H1 (cell line): ENCODE data around the gene TPSD1. TPM values are rescaled to one million over a fixed set of nuclear protein-coding genes. Genes with fewer than 3 reads are reported as not detected.

ENCODE experiments used
- CTCF ChIA-PET: fragments of 300-600 bp; sonication (Branson Sonifier 250); formaldehyde crosslinking; loops from one replicate; lab custom pipeline; 2021; ENCODE audit not compliant: partially characterized antibody; lab: Charles Lee
- POLR2A ChIA-PET: fragments of 300-600 bp; sonication (Branson Sonifier 250); formaldehyde crosslinking; loops from one replicate; lab custom pipeline; 2021; ENCODE audit warnings: inconsistent platforms; ENCODE audit not compliant: partially characterized antibody; lab: Charles Lee
- DNase-seq, 2 experiments: peaks; one replicate each; pipeline versions ENCODE4 v3.0.0 to v3.0.0-alpha.2; 2010 to 2022; ENCODE audit warnings: low spot score in 2 of 2, low read depth in 1 of 2, mixed read lengths in 1 of 2
- FAIRE-seq: peaks from 2 replicates; lab custom pipeline; 2011; peaks lifted over from hg19 to GRCh38; lab: Jason Lieb, UNC
- H2AFZ ChIP-seq: 2 replicates; pipeline ENCODE4 v1.8.1; 2012; ENCODE audit warnings: low read length, inconsistent platforms
- H2AK5ac ChIP-seq: 2 replicates; pipeline ENCODE4 v1.6.1; 2013; ENCODE audit warnings: low read depth, low read length
- H2BK120ac ChIP-seq: replicated peaks from 2 replicates; pipeline ENCODE3; 2013; ENCODE audit warnings: low read depth, low read length, inconsistent platforms
- H2BK12ac ChIP-seq: 2 replicates; pipeline ENCODE4 v1.6.1; 2013; ENCODE audit warnings: low read depth, low read length
- H2BK15ac ChIP-seq: 2 replicates; pipeline ENCODE4 v1.6.1; 2013; ENCODE audit warnings: low read length
- H2BK20ac ChIP-seq: 2 replicates; pipeline ENCODE4 v1.6.1; 2013; ENCODE audit warnings: low read length
- H2BK5ac ChIP-seq: 2 replicates; pipeline ENCODE4 v1.6.1; 2013; ENCODE audit warnings: low read depth, low read length
- H3K14ac ChIP-seq: 2 replicates; pipeline ENCODE4 v1.6.1; 2013; ENCODE audit warnings: inconsistent platforms; ENCODE audit not compliant: insufficient read length
- H3K18ac ChIP-seq: 2 replicates; pipeline ENCODE4 v1.6.1; 2013; ENCODE audit warnings: low read length; ENCODE audit errors: extremely low read depth
- H3K23ac ChIP-seq: 2 replicates; pipeline ENCODE4 v1.6.1; 2013; ENCODE audit warnings: inconsistent platforms; ENCODE audit not compliant: insufficient read length
- H3K23me2 ChIP-seq: 2 replicates; pipeline ENCODE4 v1.6.1; 2013; ENCODE audit warnings: low read depth, low read length
- H3K27ac ChIP-seq: 2 replicates; pipeline ENCODE4 v1.6.1; 2011; ENCODE audit warnings: low read depth, low read length, inconsistent platforms
- H3K27me3 ChIP-seq, 4 experiments: replicated peaks in 1 of 4; 1 replicate in 1 of 4; 2 replicates in 3 of 4; pipeline versions ENCODE4 v1.6.1 to v1.8.1; 2011 to 2013; ENCODE audit warnings: low read length in 3 of 4, mild to moderate bottlenecking in 3 of 4, inconsistent platforms in 2 of 4, mixed read lengths in 2 of 4, moderate library complexity in 1 of 4; ENCODE audit not compliant: control insufficient read depth in 3 of 4, insufficient read depth in 3 of 4; ENCODE audit errors: extremely low read depth in 1 of 4
- H3K36me3 ChIP-seq, 4 experiments: 2 replicates each; pipeline versions ENCODE4 v1.6.1 to v1.8.1; 2011 to 2013; ENCODE audit warnings: mild to moderate bottlenecking in 4 of 4, low read length in 3 of 4, moderate library complexity in 2 of 4, control low read depth in 1 of 4, inconsistent platforms in 1 of 4; ENCODE audit not compliant: insufficient read depth in 4 of 4, control insufficient read depth in 2 of 4
- H3K4ac ChIP-seq: replicated peaks from 2 replicates; pipeline ENCODE3; 2013; ENCODE audit warnings: low read length, low read depth, mixed read lengths, inconsistent platforms; ENCODE audit not compliant: insufficient read length
- H3K4me1 ChIP-seq, 4 experiments: replicated peaks in 1 of 4; 1 replicate in 1 of 4; 2 replicates in 3 of 4; pipeline versions ENCODE4 v1.6.1 to v1.8.1; 2011 to 2013; ENCODE audit warnings: low read length in 3 of 4, inconsistent platforms in 2 of 4, mixed read lengths in 1 of 4; ENCODE audit not compliant: insufficient read depth in 4 of 4, control insufficient read depth in 3 of 4
- H3K4me2 ChIP-seq, 2 experiments: 2 replicates each; pipeline versions ENCODE4 v1.6.1 to v1.8.1; 2011 to 2013; ENCODE audit warnings: low read depth in 2 of 2, low read length in 2 of 2, control low read depth in 1 of 2, inconsistent platforms in 1 of 2, mild to moderate bottlenecking in 1 of 2; ENCODE audit not compliant: insufficient read depth in 1 of 2
- H3K4me3 ChIP-seq, 4 experiments: fragments of 200-600, 300-600 bp in 1 of 4; sonication (generic), shearing (Covaris generic), sonication (Bioruptor Twin) in 1 of 4; 2 replicates each; pipeline versions ENCODE4 v1.5.1 to v1.8.1; 2011 to 2016; ENCODE audit warnings: low read length in 4 of 4, low read depth in 3 of 4, control low read depth in 2 of 4, inconsistent platforms in 2 of 4, mild to moderate bottlenecking in 2 of 4, mixed read lengths in 1 of 4, moderate library complexity in 1 of 4; ENCODE audit not compliant: insufficient read depth in 2 of 4; ENCODE audit errors: extremely low read depth in 1 of 4
- H3K56ac ChIP-seq: replicated peaks from 2 replicates; pipeline ENCODE3; 2013; ENCODE audit warnings: low read depth, mild to moderate bottlenecking, mixed read lengths, low read length, inconsistent platforms; ENCODE audit not compliant: insufficient read length
- H3K79me1 ChIP-seq: 2 replicates; pipeline ENCODE4 v1.6.1; 2013; ENCODE audit warnings: low read depth, low read length, control low read depth
- H3K79me2 ChIP-seq, 2 experiments: 2 replicates each; pipeline versions ENCODE4 v1.6.1 to v1.8.1; 2012 to 2013; ENCODE audit warnings: low read length in 2 of 2, mild to moderate bottlenecking in 2 of 2, inconsistent platforms in 1 of 2; ENCODE audit not compliant: insufficient read depth in 2 of 2, control insufficient read depth in 1 of 2
- H3K9ac ChIP-seq, 4 experiments: replicated peaks in 1 of 4; 1 replicate in 1 of 4; 2 replicates in 3 of 4; pipeline versions ENCODE4 v1.6.1 to v1.8.1; 2011 to 2013; ENCODE audit warnings: low read depth in 3 of 4, low read length in 3 of 4, control low read depth in 2 of 4, mild to moderate bottlenecking in 2 of 4, moderate library complexity in 2 of 4, inconsistent platforms in 1 of 4; ENCODE audit errors: extremely low read depth in 1 of 4
- H3K9me3 ChIP-seq, 2 experiments: 2 replicates each; pipeline versions ENCODE4 v1.6.1 to v1.8.1; 2012 to 2013; ENCODE audit warnings: mild to moderate bottlenecking in 2 of 2, moderate library complexity in 2 of 2, control low read depth in 1 of 2, inconsistent platforms in 1 of 2, low read depth in 1 of 2, low read length in 1 of 2, mixed read lengths in 1 of 2; ENCODE audit not compliant: insufficient read depth in 2 of 2
- H4K20me1 ChIP-seq, 2 experiments: replicated peaks in 1 of 2; 2 replicates each; pipeline versions ENCODE3 to v1.8.1; 2011 to 2013; ENCODE audit warnings: inconsistent platforms in 2 of 2, low read length in 2 of 2, mild to moderate bottlenecking in 1 of 2; ENCODE audit not compliant: insufficient read depth in 2 of 2, control insufficient read depth in 1 of 2
- H4K5ac ChIP-seq: 2 replicates; pipeline ENCODE4 v1.6.1; 2013; ENCODE audit warnings: low read length, low read depth, mixed read lengths, inconsistent platforms; ENCODE audit not compliant: insufficient read length
- H4K8ac ChIP-seq: 2 replicates; pipeline ENCODE4 v1.8.0; 2013; ENCODE audit warnings: mild to moderate bottlenecking, moderate library complexity, low read length, inconsistent platforms; ENCODE audit not compliant: insufficient read depth; ENCODE audit errors: extremely low read depth
- H4K91ac ChIP-seq: replicated peaks from 2 replicates; pipeline ENCODE3; 2013; ENCODE audit warnings: low read length, mixed read lengths, inconsistent platforms; ENCODE audit not compliant: insufficient read length
- CBX5 ChIP-seq: fragments of 300-800, 300-1000 bp; sonication (generic); IDR thresholded peaks from 2 replicates; pipeline ENCODE4 v1.7.1; 2016; ENCODE audit warnings: antibody characterized with exemption, low read length, low read depth
- GABPA ChIP-seq: IDR thresholded peaks from 2 replicates; pipeline ENCODE4 v1.6.1; 2011; ENCODE audit warnings: mild to moderate bottlenecking, low read length, moderate library complexity, borderline replicate concordance; ENCODE audit not compliant: insufficient read depth
- HDAC2 ChIP-seq, 2 experiments: fragments of 300-600 bp in 1 of 2; sonication (generic) in 1 of 2; IDR thresholded peaks; 2 replicates each; pipeline ENCODE4 v1.6.1; 2011 to 2012; ENCODE audit warnings: low read depth in 2 of 2, low read length in 2 of 2, mild to moderate bottlenecking in 2 of 2, moderate library complexity in 2 of 2, borderline replicate concordance in 1 of 2, inconsistent platforms in 1 of 2
- JUND ChIP-seq: IDR thresholded peaks from 2 replicates; pipeline ENCODE4 v1.6.1; 2011; ENCODE audit warnings: mild to moderate bottlenecking, improper control_type of control experiment, low read length
- RFX5 ChIP-seq: IDR thresholded peaks from 2 replicates; pipeline ENCODE4 v1.6.1; 2011; ENCODE audit warnings: low read depth, low read length, improper control_type of control experiment, borderline replicate concordance
- SIN3A ChIP-seq, 2 experiments: IDR thresholded peaks in 1 of 2; conservative IDR thresholded peaks in 1 of 2; 2 replicates each; pipeline ENCODE4 v1.6.1; 2011 to 2012; ENCODE audit warnings: low read length in 2 of 2, improper control_type of control experiment in 1 of 2, low read depth in 1 of 2, mild to moderate bottlenecking in 1 of 2
- SIX5 ChIP-seq: IDR thresholded peaks from 2 replicates; pipeline ENCODE4 v1.6.1; 2011; ENCODE audit warnings: mild to moderate bottlenecking, low read depth, low read length
- SP2 ChIP-seq: IDR thresholded peaks from 2 replicates; pipeline ENCODE4 v1.6.1; 2012; ENCODE audit warnings: mild to moderate bottlenecking, low read length, inconsistent platforms
- TAF7 ChIP-seq: optimal IDR thresholded peaks from 2 replicates; pipeline ENCODE3; 2011; ENCODE audit warnings: low read depth, mild to moderate bottlenecking, inconsistent platforms, low read length, moderate library complexity, borderline replicate concordance
- WGBS, 2 experiments: shearing (Covaris generic) in 1 of 2; methylation state at CpG; one replicate each; pipeline versions ENCODE4 v1.1.6 to v1.1.7; 2013 to 2015; ENCODE audit warnings: low lambda C conversion rate in 2 of 2, mixed read lengths in 2 of 2, inconsistent platforms in 1 of 2, low coverage in 1 of 2, missing lambda C conversion rate in 1 of 2; ENCODE audit not compliant: insufficient replicate concordance in 2 of 2, insufficient coverage in 1 of 2, insufficient read length in 1 of 2; ENCODE audit errors: extremely low coverage in 1 of 2, missing lambda C conversion rate in 1 of 2; 5-methylcytosine and 5-hydroxymethylcytosine counted together
- polyA plus RNA-seq, 7 experiments: library from polyadenylated mRNA; depleted of rRNA in 3 of 7; stranded (reverse) in 5 of 7; unstranded in 2 of 7; fragments of >200 nt in 5 of 7; fragments of 200-250 nt in 2 of 7; gene quantifications; 1 replicate in 5 of 7; 2 replicates in 1 of 7; 4 replicates in 1 of 7; pipeline versions ENCODE4 v1.2.1 to v1.2.3, GENCODE V29; 2011 to 2013; ENCODE audit warnings: missing spikeins in 2 of 7, mixed read lengths in 2 of 7
- total RNA-seq: library from RNA; stranded (reverse); fragmentation: NEBNext Ultra II Directional; extraction: Animal tissue kit (Norgen Biotek cat#: 25700); gene quantifications from 2 replicates; pipeline ENCODE4 v1.2.1, GENCODE V29; 2021

TPSD1 gene
- total and polyA plus RNA-seq, 2 of the 8 experiments (the other 6 are each of a cell fraction or from before 2014, with no cell fraction given), result 0.26 TPM; not detected in 1

DNA sequence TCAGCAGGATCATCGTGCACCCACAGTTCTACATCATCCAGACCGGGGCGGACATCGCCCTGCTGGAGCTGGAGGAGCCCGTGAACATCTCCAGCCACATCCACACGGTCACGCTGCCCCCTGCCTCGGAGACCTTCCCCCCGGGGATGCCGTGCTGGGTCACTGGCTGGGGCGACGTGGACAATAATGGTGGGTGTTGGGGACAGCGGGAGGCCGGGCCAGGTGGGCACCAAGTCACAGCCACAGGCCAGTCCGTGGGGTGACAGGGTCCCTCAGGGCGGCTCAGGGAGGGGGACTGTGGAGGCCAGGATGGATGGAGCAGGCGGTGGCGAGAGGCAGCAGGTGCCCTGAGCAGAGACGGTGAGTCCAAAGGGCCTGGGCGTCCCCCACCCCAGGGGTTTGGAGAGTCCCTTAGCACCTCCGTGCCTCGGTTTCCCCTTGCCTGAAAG is 1.0 kb downstream of the TPSD1 start:
- no peak for TF ChIP-seq SP2
- TF ChIP-seq HDAC2 (IDR thresholded peaks at IDR 0.05; ENCODE audit: borderline replicate concordance in 1 of 2, low read depth in 2 of 2, low read length in 2 of 2), result no peak
- TF ChIP-seq SIN3A (conservative IDR thresholded peaks at IDR 0.05 in 1 of 2, IDR thresholded peaks at IDR 0.05 in 1 of 2; ENCODE audit: low read depth in 1 of 2, low read length in 2 of 2), result no peak
- TF ChIP-seq RFX5, result no peak
- TF ChIP-seq JUND, result no peak
- no peak for TF ChIP-seq TAF7
- no peak for TF ChIP-seq CBX5
- TF ChIP-seq GABPA, result no peak
- TF ChIP-seq SIX5, result no peak
- TF ChIP-seq, all 59 proteins: peak for 0
- Histone ChIP-seq H3K27ac (no peak overlapping the region), H2BK120ac (no peak overlapping the region), H3K79me2 (no peaks in the 10 kb centered on the region), H3K9ac (no peak overlapping the region), H3K18ac (no peak overlapping the region), H2BK15ac (no peak overlapping the region), H3K27me3 (peaks cover 0 to 27% (median 12%) of the 10 kb centered on the region in 4 experiments; a peak in 5 of 7 replicates), H3K4me2 (no peak overlapping the region), H3K56ac (no peak overlapping the region), H4K8ac (no peak overlapping the region; the same call in 1 of the 2 replicates), H2AK5ac (no peak overlapping the region), H4K91ac (no peak overlapping the region), H3K4me3 (no peak overlapping the region), H2AFZ (no peak overlapping the region), H3K9me3 (no peaks in the 10 kb centered on the region), H3K4ac (no peak overlapping the region), H4K5ac (no peak overlapping the region), H2BK12ac (no peak overlapping the region), H3K36me3 (no peaks in the 10 kb centered on the region), H3K14ac (no peak overlapping the region), H4K20me1 (no peaks in the 10 kb centered on the region), H2BK20ac (no peak overlapping the region), H3K79me1 (no peaks in the 10 kb centered on the region), H3K23me2 (no peaks in the 10 kb centered on the region), H3K4me1 (peaks cover 0 to 11% (median 8%) of the 10 kb centered on the region in 4 experiments; a peak in 6 of 7 replicates), H2BK5ac (no peak overlapping the region), H3K23ac (no peak overlapping the region)
- no peak for DNase-seq
- POLR2A ChIA-PET, result no interaction called here
- 80% methylated on average over 20 of the region's 22 CpGs; no CpG with 5 or more reads in 1 of the 2 experiments for WGBS, 2 experiments
- CTCF ChIA-PET, result interaction anchor here (0.6 to 1.5 kb wide), 2 partner anchors 30 to 61 kb away, joined by 3 read pairs; no protein-coding TSS in a partner anchor
- no peak for FAIRE-seq
